22Rv1 (cell line): ENCODE data around the gene SLC18B1.

Experiments
- ZFX ChIP-seq: fragments of 450-650 bp; IDR thresholded peaks from 2 replicates; pipeline ENCODE4 v1.6.1; 2017; ENCODE audit warnings: antibody characterized with exemption, borderline replicate concordance
- TF ChIP-seq, protein P1 (sequence below): fragments of 450-650 bp; IDR thresholded peaks from 2 replicates; pipeline ENCODE4 v1.5.1; 2017; ENCODE audit warnings: mild to moderate bottlenecking

DNA sequence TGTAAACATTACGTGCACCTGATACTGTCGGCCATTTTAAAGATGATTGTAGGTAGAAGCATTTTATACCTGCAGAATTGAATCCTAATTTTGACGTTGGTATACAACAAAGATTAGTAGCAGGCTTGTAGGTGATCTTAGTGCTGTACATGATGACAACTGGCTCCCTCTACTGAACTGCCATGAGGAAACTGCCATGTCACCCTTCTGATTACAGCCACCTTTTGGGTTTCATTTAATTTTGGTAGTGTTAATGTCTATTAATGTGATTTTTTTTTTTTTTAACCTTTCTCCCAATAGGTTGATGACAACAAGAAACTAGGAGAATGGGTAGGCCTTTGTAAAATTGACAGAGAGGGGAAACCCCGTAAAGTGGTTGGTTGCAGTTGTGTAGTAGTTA, 18.2 kb upstream of the SLC18B1 start:
- TF ChIP-seq, protein P1, sequence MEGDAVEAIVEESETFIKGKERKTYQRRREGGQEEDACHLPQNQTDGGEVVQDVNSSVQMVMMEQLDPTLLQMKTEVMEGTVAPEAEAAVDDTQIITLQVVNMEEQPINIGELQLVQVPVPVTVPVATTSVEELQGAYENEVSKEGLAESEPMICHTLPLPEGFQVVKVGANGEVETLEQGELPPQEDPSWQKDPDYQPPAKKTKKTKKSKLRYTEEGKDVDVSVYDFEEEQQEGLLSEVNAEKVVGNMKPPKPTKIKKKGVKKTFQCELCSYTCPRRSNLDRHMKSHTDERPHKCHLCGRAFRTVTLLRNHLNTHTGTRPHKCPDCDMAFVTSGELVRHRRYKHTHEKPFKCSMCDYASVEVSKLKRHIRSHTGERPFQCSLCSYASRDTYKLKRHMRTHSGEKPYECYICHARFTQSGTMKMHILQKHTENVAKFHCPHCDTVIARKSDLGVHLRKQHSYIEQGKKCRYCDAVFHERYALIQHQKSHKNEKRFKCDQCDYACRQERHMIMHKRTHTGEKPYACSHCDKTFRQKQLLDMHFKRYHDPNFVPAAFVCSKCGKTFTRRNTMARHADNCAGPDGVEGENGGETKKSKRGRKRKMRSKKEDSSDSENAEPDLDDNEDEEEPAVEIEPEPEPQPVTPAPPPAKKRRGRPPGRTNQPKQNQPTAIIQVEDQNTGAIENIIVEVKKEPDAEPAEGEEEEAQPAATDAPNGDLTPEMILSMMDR, result no peak
- no peak for TF ChIP-seq ZFX
